ENCODE data around the gene GIMAP7. TPM values are rescaled to one million over a fixed set of nuclear protein-coding genes. Genes with fewer than 3 reads are reported as not detected.
"Not testable (repeated sequence)": the region's sequence is repeated elsewhere in the genome, so short reads cannot be mapped to it uniquely, and the experiment has no call there.

Gene GIMAP7
- total and polyA plus RNA-seq, 7 donors: 10.7 to 23.7 (median 15.0) TPM

GRCh38 chr7:150487625-150488024 lies 27.0 kb upstream of the GIMAP7 start:
- Histone ChIP-seq H3K4me1 (no peaks in the 10 kb centered on the region), H3K27ac (no peak overlapping the region), H3K36me3 (ENCODE audit: insufficient read depth in 1 of 2, low read depth in 1 of 2) (no peaks in the 10 kb centered on the region), H3K9me3 (no peaks in the 10 kb centered on the region), H3K27me3 (ENCODE audit: insufficient read depth in 3 of 3, low read length in 2 of 3) (no peaks in the 10 kb centered on the region), H3K4me3 (no peak overlapping the region)
- DNase-seq (no peak), ATAC-seq (no peak)
- no peak for TF ChIP-seq CTCF (IDR thresholded peaks at IDR 0.05)
- intact Hi-C loops (cut with DNase I): no loop called here
- WGBS, 3 donors: 47 to 74% (median 73%) methylated on average over 2 of the region's 2 CpGs

- no peak for ATAC-seq
- WGBS, 3 donors: 93 to 94% (median 93%) methylated on average over 1 of the region's 1 CpG
- no peak overlapping the region for H3K27ac ChIP-seq
Measured at GRCh38 chr7:150489782-150490181, 24.9 kb upstream of the GIMAP7 start.

GRCh38 chr7:150493442-150493841 lies 21.2 kb upstream of the GIMAP7 start:
- H3K27me3 ChIP-seq (ENCODE audit: insufficient read depth in 3 of 3, low read length in 2 of 3); ATAC-seq; DNase-seq; H3K27ac ChIP-seq; H3K36me3 ChIP-seq (ENCODE audit: insufficient read depth in 1 of 2, low read depth in 1 of 2); H3K4me3 ChIP-seq; intact Hi-C loops (cut with DNase I); H3K9me3 ChIP-seq; H3K4me1 ChIP-seq: not testable (repeated sequence)
- WGBS, 3 donors: 40 to 47% (median 43%) methylated on average over 1 to 2 of the region's 3 CpGs

More at GRCh38 chr7:150489782-150490181, 24.9 kb upstream of the GIMAP7 start:
- intact Hi-C loops (cut with DNase I): no loop called here
- no peak for TF ChIP-seq CTCF (IDR thresholded peaks at IDR 0.05)
- Histone ChIP-seq H3K36me3 (ENCODE audit: insufficient read depth in 1 of 2, low read depth in 1 of 2) (no peaks in the 10 kb centered on the region), H3K4me1 (no peaks in the 10 kb centered on the region), H3K27me3 (ENCODE audit: insufficient read depth in 3 of 3, low read length in 2 of 3) (no peaks in the 10 kb centered on the region), H3K4me3 (no peak overlapping the region), H3K9me3 (no peaks in the 10 kb centered on the region)
- DNase-seq: no peak

GRCh38 chr7:150502519-150502918 lies 12.2 kb upstream of the GIMAP7 start:
- intact Hi-C loops (cut with DNase I): no loop called here
- no peak overlapping the region for H3K27ac ChIP-seq
- TF ChIP-seq CTCF (IDR thresholded peaks at IDR 0.05): no peak

GRCh38 chr7:150503155-150503554 lies 11.5 kb upstream of the GIMAP7 start:
- intact Hi-C loops (cut with DNase I): no loop called here
- H3K9me3 ChIP-seq: no peaks in the 10 kb centered on the region
- DNase-seq: no peak
- WGBS, 3 donors: 71 to 84% (median 75%) methylated on average over 4 of the region's 4 CpGs
- H3K27me3 ChIP-seq (ENCODE audit: insufficient read depth in 3 of 3, low read length in 2 of 3): no peaks in the 10 kb centered on the region
- H3K36me3 ChIP-seq (ENCODE audit: insufficient read depth in 1 of 2, low read depth in 1 of 2): no peaks in the 10 kb centered on the region
- no peak for ATAC-seq
- no peaks in the 10 kb centered on the region for H3K4me1 ChIP-seq
- H3K27ac ChIP-seq: no peak overlapping the region
- no peak overlapping the region for H3K4me3 ChIP-seq
- no peak for TF ChIP-seq CTCF (IDR thresholded peaks at IDR 0.05)

More at GRCh38 chr7:150502519-150502918, 12.2 kb upstream of the GIMAP7 start:
- Histone ChIP-seq H3K9me3 (no peaks in the 10 kb centered on the region), H3K36me3 (ENCODE audit: insufficient read depth in 1 of 2, low read depth in 1 of 2) (no peaks in the 10 kb centered on the region), H3K4me3 (no peak overlapping the region), H3K27me3 (ENCODE audit: insufficient read depth in 3 of 3, low read length in 2 of 3) (no peaks in the 10 kb centered on the region), H3K4me1 (no peaks in the 10 kb centered on the region)
- DNase-seq (no peak), ATAC-seq (no peak)

All from psoas muscle (tissue), 8 donors.